ENCODE data around the gene ARHGAP40.

The ARHGAP40 gene

DNA sequence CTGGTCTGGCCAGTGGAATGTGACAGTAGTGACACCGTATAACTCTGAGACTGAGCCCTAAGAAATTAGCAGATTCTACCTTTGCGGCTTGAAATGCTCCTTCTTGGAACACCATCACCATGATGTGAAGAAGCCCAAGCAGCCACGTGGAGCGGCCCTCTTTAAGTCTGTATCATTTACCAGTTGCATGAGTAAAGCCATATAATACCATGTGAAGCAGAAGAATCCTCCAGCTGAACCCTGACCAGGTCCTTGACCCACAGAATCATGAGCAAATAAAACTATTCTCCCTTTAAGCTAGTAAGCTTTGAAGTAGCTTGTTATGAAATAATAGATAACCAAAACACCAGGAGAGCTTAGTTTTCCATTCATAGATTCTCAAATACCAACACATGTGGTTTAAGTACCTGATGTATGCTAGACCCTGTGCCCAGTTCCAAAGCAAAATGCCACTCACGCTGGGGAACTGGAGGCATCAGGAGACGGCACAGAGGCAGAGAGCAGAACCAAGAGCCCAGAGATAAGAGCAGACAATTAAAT, 65.9 kb downstream of the ARHGAP40 start:
- no peak for TF ChIP-seq CTCF (IDR thresholded peaks at IDR 0.05; ENCODE audit: borderline replicate concordance, control extremely low read depth, extremely low read depth, insufficient read depth, missing control alignments)
- DNase-seq (ENCODE audit: low spot score) = no peak
- in situ Hi-C loops (cut with MboI; ENCODE audit: low sequenced_read_pairs, unreplicated experiment) = no loop called here

GRCh38 chr20:38669688-38670087, 68.1 kb downstream of the ARHGAP40 start:
- TF ChIP-seq CTCF (IDR thresholded peaks at IDR 0.05; ENCODE audit: borderline replicate concordance, control extremely low read depth, extremely low read depth, insufficient read depth, missing control alignments) = no peak
- no peak for DNase-seq (ENCODE audit: low spot score)
- in situ Hi-C loops (cut with MboI; ENCODE audit: low sequenced_read_pairs, unreplicated experiment) = no loop called here

DNA sequence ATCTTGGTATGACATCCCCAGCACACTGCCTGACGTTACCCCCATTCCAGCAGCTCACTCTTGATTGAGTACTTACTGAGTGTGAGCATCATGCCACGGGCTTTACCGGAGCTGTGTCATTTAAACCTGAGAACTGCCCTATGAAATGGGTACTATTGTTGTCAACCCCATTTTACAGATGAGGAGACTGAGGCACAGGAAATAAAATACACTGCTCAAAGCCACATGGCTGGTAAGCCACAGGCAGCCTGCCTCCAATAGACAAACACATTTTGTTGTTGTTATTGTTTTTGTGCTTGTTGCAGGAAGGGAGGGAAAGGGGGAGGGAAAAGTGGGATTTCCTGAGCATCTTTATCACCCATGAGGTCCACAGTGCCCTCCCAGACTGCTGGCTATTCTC, 69.2 kb downstream of the ARHGAP40 start:
- no peak for TF ChIP-seq CTCF (IDR thresholded peaks at IDR 0.05; ENCODE audit: borderline replicate concordance, control extremely low read depth, extremely low read depth, insufficient read depth, missing control alignments)
- in situ Hi-C loops (cut with MboI; ENCODE audit: low sequenced_read_pairs, unreplicated experiment) = no loop called here
- DNase-seq (ENCODE audit: low spot score) = no peak

DNA sequence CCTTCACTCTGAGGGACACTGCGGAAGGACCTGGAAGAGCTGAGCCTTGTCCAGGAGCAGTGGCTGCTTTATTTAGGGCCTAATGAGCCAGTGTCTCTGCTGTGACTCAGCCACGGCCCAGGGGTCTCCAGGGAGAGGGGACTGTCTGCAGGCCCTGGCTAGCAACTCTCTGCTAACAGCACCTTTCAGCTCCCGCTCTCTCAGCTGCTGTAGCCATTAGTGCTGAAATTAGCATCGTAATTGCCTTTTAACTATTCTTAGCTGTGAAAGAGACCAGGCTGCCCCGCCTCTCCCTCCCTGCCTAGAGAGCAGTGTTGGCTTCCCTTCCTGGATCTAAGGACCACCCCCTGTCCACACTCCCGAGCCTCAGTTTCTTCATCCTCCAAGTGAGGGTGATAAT, 69.6 kb downstream of the ARHGAP40 start:
- no peak for TF ChIP-seq CTCF (IDR thresholded peaks at IDR 0.05; ENCODE audit: borderline replicate concordance, control extremely low read depth, extremely low read depth, insufficient read depth, missing control alignments)
- DNase-seq (ENCODE audit: low spot score) = no peak
- in situ Hi-C loops (cut with MboI; ENCODE audit: low sequenced_read_pairs, unreplicated experiment) = no loop called here

GRCh38 chr20:38671701-38672292, 70.2 kb downstream of the ARHGAP40 start:
- no peak for TF ChIP-seq CTCF (IDR thresholded peaks at IDR 0.05; ENCODE audit: borderline replicate concordance, control extremely low read depth, extremely low read depth, insufficient read depth, missing control alignments)
- DNase-seq (ENCODE audit: low spot score) = no peak
- in situ Hi-C loops (cut with MboI; ENCODE audit: low sequenced_read_pairs, unreplicated experiment) = no loop called here

DNA sequence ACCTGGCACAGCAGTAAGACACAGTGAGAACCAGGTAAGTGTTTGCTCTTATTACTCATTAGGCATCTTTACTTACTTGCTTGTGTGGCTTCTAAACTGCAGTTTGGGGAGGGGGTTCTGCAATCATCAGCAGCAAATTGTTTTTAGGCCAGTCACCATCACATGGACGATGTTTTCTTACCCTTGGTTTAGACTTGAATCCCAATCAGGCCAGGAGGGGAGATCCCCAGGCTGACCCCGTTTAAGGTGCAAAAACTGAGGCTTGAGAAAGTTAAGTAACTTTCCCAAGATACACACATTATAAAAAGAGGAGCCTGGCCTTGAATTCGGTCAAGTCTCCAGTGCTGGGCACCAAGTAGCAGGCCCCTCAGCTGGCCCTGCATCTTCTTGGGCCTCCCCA, 70.9 kb downstream of the ARHGAP40 start:
- in situ Hi-C loops (cut with MboI; ENCODE audit: low sequenced_read_pairs, unreplicated experiment) = no loop called here
- TF ChIP-seq CTCF (IDR thresholded peaks at IDR 0.05; ENCODE audit: borderline replicate concordance, control extremely low read depth, extremely low read depth, insufficient read depth, missing control alignments) = no peak
- DNase-seq (ENCODE audit: low spot score) = no peak

Data from GM13976 (cell line).